HG03565 (cell line): Measurements from ENCODE around the gene TCAIM.
"Not testable (repeated sequence)": the region's sequence is repeated elsewhere in the genome, so short reads cannot be mapped to it uniquely, and the experiment has no call there.

Source experiments
- ATAC-seq: cut with Tn5 transposase; IDR thresholded peaks from one replicate; pipeline ENCODE4 v1.9.1; 2021; ENCODE audit warnings: mild to moderate bottlenecking, moderate library complexity; ENCODE audit not compliant: unreplicated experiment

The TCAIM gene

DNA sequence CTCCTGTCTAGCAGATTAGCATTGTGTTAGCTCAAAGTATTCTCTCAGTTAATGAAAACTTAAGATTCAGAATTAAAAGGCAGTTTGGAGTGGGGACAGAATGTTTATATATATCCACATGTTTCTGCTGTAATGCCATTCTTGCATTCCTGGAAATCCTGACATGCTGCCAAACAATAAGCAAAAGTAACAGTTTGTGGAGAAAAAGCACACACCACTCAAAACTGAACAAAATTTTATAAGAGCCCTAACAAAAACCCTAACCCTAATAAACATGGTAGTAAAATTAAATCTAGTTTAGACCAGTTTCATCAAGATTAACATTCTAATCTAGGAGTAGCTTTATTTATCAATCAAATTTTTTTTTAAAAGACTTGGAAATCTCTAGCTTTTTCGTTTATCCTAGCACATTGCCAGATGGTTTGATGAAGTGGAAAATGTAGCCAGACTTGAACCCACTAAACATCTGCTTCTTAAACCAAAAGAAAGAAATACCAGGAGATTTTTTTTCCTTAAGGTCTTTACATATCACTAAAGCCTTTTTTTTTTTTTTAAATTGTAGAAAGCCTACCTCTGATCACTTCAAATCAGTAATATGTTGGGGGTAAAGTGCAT, 3.7 kb downstream of the TCAIM start:
- no peak for ATAC-seq

DNA sequence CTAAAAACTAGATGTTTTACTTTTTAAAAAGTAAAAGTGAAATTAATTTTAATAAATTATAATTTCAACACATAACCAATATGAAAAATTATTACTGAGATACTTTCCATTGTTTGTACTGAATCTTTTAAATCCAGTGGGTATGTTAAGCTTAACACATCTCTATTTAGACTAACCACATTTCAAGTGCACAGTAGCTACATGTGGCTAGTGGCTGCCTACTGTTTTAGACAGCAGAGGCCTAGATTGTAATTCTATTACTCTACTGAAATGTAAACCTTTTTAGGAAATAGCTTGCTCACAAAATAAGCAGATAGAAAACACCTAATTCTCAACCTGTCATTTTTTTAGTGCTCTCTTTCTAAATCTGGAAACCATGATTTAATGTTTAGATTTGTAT, 4.9 kb downstream of the TCAIM start:
- no peak for ATAC-seq

DNA sequence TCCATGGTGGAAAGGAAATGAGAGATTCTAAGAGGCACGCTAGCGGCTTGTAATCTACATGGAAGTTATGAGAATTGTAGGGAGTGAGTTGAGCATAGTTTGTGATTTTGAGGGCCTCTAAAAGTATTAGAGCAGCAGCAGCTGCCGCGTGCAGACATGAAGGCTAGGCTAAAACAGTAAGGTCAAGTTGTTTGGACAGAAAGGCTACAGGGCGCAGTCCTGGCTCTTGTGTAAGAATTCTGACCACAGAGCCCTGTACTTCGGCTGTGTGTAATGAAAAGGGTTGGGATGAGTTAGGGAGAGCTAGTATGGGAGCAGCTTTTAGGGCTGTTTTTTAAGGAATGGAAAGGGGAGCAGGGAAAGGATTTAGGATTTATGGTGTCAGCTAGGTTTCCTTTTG, 8.0 kb downstream of the TCAIM start:
- not testable (repeated sequence) for ATAC-seq

DNA sequence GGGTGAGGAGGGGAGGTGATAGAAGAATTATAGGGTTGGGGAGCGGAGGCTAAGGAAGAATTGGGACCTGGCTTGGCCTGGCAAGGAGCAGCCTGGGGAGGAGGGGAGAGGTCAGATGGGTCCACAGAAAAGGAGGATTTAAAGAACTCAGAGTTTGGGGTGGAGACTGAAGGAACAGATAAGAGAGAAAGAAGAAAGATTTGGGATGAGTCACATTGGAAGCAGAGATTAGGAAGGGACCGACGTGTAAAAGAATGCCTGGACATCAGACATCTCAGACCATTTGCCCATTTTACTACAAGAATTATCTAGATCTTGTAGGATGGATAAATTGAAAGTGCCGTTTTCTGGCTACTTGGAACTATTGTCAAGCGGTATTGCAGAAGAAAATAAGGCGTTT, 10.4 kb downstream of the TCAIM start:
- no peak for ATAC-seq

DNA sequence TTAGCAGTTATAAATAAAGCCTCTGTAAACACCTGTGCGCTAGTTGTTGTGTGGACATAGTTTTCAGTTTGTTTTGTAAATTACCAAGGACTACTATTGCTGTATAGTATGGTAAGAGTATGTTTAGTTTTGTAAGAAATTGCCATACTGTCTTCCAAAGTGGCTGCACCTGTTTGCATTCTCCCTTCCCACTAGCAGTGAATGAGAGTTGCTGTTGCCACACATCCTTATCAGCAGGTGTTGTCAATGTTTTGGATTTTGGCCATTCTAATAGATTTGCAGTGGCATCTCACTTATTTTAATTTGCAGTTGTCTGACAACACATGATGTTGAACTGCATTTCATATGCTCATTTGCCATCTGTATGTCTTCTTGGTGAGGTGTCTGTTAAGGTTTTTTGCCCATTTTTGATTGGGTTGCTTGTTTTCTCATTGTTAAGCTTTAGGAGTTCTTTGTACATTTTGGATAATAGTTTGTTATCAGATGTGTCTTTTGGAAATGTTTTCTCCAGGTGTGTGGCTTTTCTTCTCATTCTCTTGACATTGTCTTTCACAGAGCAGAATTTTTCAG, 14.9 kb downstream of the TCAIM start:
- no peak for ATAC-seq

DNA sequence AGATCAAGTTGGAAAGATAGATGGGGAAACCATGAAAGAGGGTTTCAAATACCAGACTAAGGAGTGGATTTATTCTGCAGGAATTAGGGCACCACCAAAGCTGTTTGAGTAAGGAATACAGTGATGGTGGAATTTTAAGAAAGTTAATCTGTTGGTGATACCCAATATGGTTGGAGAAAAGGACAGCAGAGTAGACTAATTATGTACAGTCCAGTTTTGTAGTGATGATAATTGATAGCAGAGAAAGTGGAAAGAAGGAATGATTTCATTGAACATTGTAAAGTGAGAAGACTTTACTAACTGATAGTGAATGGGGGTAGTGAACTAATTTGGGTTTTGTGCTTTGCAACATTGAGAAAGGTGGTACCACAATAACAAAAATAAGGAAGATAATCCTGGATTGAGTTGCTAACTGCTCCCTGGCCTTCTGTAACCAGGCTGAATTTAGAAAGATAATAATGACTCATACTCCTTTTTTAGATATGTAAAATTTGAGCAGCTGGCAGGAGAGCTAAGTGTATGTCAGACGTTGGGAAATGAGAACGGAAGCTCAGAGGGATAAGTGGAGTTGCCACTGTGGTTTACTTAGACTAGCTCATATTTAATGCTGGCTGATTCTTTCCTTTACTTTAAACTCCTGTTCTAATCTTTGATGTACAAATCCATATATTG, 16.9 kb downstream of the TCAIM start:
- no peak for ATAC-seq

DNA sequence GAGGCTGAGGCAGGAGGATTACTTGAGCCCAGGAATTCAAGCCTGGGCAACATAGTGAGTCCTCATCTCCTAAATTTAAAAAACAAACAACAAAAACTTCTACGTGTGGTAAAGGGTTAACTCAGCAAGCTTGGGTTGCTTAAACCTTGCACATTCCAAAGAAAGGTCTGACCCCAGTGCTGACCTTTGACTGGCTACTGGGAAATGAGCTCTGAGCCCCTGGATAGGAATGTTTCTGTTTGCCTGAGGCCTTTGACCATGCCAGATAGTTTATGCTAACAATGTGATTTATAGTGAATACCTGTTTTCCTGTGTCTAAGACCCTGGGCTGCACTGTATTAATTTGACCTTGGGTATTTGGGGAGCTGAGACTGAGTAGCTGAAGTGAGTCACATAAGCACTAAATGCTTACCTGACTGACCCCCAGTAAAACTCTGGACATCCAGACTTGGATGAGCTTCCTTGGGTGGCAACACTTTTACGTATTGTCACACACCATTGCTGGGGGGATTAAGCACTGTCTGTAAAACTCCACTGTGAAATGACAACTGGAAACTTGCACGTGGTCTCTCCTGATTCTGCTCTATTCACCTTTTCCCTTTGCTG, 20.7 kb downstream of the TCAIM start:
- ATAC-seq = no peak

DNA sequence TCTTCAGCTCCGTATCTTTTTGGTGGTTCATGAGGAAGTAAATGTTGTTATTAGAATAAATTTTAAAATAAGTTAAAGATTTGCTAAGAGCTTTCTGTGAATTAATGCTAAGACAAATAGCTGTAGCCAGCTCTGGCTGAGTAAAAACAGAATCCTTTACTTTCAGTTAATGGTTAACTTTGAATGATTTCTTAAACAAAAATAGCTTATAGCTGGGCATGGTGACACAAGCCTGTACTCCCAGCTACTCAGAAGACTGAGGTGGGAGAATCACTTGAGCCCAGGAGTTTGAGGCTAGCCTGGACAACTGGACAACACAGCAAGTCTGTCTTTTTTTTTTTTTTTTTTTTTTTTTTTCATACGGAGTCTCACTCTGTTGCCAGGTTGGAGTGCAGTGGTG, 25.0 kb downstream of the TCAIM start:
- ATAC-seq = no peak

DNA sequence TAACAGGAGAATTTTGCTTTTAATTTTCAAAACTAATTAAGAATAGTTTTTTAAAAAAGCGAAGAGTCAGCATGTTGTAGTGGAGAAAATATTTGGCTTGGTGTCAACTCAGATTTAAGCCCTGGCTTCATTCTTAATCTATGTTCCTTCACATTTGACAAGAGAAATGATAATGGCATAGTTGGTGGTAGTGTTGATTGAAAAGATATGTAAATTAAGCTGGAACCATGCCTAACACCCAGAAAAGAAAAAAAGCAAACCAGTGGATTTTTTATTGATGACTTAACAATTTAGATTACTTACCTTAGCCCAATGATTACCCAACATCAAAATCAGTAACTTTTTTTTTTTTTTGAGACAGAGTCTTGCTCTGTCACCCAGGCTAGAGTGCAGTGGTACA, 27.4 kb downstream of the TCAIM start:
- ATAC-seq = no peak

DNA sequence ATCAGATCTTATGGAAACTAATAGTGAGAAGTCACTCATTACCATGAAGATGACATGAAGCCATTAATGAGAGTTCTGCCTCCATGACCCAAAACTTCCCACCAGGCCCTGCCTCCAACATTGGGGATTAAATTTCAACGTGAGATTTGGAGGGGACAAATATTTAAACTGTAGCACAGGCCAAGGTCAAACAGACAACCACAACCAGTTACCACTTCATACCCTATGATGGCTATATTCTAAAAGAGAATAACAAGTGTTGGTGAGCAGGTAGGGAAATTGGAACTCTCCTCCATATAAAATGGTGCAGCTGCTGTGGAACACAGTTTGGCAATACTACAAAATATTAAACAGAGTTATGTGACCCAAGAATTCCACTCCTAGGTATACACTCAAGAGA, 36.9 kb downstream of the TCAIM start:
- no peak for ATAC-seq

DNA sequence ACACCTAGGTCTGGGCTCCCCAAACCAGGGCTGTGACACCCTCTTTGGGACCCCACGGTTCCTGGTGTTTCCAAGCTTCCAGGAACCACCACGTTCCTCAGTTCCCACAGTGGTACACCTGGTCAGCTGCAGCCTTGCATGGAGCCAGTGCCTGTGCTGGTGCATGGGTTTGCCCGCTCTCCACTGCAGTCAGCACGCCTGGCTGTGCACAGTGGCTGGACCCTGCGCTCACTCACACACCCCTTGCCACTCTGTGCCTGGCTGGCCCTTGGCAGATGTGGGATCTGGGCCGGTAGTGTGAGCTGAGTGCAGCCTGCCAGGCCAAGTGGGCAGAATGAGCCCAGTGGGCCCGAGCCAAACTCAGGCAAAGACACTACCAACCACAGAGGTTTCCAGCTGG, 48.8 kb downstream of the TCAIM start:
- no peak for ATAC-seq

DNA sequence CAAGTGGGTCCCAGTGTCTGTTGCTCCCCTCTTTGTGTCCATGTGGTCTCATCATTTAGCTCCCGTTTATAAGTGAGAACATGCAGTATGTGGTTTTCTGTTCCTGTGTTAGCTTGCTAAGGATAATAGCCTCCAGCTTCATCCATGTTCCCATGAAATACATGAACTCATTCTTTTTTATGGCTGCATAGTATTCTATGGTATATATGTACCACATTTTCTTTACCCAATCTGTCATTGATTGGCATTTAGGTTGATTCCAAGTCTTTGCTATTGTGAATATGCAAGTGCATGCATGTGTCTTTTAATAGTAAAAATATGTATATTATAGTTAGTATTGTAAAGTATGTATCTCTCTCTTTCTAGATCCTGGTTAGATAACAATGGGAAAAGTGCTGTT, 53.9 kb downstream of the TCAIM start:
- no peak for ATAC-seq

DNA sequence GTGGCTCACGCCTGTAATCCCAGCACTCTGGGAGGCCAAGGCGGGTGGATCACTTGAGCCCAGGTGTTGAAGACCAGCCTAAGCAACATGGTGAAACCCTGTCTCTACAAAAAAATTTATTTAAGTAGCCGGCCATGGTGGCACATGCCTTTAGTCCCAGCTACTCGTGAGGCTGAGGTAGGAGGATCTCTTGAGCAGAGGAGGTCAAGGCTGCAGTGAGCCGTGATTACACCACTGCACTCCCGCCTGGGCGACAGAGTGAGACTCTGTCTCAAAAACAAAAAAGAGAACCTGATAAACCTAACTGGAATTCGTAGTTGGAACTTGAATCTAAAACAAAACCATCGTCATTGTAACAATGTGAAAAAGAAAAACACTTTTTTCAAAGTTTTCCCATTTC, 57.1 kb downstream of the TCAIM start:
- no peak for ATAC-seq

DNA sequence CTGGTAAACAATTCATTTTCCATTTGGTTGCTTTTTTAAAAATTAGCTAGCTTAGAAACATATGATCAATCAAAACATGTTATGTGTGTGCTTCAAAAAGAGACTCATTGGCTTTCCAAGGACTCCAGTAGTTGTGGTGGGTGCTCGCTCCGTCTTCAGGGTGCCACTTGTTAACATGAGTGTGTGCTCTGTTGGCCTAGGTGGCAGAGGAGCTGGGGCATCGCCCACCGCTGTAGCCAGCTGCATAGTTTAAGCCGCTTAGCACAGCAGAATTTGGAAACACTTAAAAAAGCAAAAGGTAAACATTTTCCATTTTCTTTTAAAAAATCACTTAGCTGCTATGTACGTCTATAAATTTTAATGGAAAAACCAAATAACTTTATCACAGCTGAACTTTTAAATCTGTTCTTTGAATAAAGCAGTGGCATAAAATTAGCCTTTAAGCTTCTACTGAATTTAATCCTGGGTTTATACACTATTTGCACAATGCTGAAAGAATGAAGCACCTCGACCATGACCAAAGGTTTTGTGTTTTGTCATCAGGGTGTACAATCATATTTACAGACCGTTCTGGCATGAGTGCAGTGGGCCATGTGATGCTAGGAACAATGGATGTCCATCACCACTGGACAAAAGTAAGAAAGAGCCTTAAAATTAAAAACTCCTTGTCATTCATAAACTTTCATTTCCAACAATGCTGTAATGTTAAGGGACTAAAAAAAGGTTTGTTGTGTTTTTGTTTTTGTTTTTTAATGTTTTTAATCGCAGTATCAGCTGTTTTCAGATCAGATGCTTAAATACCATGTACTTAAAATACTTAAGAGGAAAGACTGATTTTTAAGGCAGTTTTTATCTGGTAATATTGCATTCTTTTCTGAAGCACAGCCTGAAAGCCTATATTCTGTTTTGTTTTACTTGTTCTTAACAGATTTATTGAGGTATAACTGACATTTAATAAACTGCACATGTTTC, 57.9 kb downstream of the TCAIM start:
- ATAC-seq = no peak

DNA sequence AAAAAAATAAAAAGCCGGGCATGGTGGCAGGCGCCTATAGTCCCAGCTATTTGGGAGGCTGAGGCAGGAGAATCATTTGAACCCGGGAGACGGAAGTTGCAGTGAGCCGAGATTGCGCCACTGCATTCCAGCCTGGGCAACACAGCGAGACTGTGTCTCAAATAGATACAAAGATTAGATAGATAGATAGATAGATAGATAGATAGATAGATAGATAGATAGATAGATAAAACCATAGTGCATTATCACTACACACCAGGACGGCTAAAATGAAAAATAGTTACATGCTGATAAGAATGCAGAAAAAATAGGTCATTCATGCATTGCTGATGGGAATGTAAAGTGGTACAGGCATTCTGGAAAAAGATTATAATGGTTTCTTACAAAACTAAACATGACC, 59.7 kb downstream of the TCAIM start:
- ATAC-seq = not testable (repeated sequence)

DNA sequence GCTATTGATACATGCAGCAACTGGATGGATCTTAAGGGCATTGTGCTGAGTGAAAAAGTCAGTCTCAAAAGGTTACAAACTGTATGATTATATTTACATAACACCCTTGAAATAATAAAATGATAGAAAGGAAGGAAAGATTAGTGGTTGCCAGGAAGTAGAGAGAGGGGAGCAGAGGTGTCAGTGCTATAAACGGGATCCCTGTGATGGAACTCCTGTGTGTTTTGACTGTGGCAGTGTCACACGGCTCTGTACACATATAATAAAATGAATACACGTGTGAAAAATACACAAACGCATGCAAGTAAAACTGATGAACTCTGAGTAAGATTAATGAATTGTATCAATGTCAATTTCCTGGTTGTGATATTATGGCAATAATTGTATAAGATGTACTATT, 60.3 kb downstream of the TCAIM start:
- ATAC-seq = no peak

DNA sequence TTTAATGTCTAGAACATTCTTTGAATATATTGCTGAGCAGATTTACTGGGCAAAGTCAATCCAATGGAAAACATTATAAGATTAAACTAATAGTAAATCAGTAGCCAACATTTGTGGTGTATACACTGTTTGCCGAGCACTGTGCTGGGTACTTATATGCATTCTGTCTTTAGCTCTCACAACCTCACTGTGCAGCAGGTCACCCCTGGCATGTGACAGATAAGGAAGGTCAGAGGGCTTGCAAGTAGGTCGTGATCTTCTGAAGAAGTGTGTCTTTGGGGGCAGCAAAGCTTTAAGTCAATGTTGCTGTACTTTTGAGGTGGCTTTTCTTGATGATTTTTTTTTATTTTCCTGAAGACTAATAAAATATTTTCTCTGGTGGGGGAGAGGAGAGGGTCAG, 62.2 kb downstream of the TCAIM start:
- ATAC-seq = no peak

DNA sequence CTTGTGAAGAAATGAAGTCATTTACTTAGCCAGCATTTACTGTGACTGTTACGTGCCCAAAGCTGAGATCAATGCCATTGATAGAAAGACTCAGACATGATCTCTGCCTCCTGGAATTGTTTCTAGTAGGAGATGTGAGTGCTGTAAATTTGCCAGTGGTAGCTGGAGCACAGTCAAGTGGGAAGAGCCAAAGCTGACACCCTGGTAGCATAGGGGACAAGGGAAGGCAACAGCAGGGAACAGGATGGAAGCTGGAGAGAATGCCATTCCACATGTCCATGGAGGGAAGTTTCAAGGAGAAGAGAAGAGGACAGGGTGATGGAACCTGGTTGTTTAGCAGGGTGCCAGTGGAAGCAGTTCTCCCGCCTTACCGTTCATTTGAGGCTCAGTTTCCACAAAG, 64.0 kb downstream of the TCAIM start:
- ATAC-seq = no peak

DNA sequence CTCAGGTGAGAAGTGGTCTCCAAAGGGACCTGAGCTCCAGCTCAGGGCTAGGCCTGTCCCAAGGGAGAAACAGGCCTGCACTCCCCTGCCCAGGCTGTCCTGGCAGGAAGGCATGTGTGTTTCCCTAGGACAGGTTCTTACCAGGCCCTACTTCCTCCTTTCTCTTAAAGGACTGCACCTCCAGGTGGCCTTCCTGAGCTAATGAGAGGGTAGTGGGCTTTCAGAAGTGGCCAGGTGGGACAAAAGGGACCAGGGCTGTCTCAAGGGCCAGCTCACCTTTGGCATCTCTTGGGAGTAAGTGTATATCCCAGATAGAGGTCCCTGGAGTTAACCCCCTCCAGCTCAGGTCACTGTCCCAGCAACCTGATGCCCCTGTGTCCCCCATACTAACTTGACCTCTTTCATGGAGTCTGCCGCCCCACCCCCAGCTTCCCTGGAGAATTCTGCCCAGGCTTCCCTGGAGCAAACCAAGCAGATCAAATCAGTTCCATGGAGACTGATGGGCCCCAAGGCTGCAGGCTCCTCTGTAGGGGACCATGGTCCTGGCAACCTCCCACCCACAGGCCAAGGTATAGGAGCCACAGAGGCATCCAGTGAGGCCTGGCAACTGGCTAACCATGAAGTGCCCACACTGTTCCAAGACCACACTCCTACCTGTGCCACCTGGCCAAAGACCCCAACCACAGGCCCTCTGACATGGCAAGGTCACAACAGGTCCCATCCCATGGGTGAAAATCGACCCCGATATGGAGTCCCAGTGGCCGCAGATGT, 71.3 kb downstream of the TCAIM start:
- no peak for ATAC-seq

DNA sequence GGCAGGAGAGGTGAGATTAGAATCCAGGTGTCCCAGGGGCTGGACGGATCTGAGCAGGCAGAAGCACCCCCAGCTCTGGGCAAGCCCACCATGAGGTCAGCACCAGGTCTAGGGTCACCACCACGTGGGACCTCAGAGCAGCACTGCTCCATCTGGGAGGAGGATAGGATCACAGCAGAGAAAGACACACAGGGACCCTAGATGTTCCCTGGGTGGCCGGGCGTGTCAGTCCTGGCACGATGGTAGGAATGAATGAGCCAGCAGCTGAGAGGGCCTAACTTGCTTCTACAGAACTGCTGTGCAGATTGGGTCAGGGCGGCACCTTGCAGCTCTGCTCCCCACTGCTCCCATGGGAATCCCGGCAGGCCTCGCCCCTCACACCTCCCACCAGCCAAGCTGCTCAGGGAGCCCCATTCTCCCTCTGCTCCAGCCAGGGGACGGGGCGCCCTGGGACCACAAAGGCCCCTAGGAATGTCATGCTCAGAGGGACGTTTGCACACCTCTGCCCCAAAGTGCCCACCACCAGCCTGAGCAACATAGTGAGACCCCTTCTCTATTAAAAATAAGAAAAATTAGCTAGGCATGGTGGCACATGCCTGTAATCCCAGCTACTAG, 72.6 kb downstream of the TCAIM start:
- ATAC-seq = no peak
